Measurements from ENCODE around the gene TJP1.
"Not testable (repeated sequence)": the region's sequence is repeated elsewhere in the genome, so short reads cannot be mapped to it uniquely, and the experiment has no call there.

TJP1 gene

DNA sequence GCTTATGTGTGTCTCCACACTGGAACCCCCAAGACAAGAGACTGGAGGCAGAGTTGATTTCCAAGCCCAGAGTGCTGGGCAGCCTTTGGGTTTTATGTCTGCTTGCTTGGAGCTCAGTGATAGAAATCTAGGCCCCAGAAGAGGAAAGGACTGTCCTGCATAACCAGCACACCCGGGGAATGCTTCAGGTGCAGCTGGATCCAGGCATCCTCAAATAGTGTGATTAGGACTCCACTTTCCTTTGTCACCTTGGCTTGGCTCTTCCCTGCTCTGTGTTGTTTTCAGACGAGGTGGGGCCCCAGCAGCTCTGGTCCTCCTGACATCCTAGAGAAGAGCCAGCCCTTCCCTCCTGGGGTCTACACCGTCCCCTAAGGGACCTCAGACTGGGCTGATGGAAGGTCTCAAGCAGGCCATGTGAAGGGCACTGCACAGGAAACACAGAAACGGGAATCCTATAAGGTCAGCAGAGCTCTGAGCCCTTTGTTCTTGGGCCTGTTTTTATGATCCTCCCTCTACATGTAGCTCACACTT, 143.7 kb downstream of the TJP1 start:
- DNase-seq: no peak

DNA sequence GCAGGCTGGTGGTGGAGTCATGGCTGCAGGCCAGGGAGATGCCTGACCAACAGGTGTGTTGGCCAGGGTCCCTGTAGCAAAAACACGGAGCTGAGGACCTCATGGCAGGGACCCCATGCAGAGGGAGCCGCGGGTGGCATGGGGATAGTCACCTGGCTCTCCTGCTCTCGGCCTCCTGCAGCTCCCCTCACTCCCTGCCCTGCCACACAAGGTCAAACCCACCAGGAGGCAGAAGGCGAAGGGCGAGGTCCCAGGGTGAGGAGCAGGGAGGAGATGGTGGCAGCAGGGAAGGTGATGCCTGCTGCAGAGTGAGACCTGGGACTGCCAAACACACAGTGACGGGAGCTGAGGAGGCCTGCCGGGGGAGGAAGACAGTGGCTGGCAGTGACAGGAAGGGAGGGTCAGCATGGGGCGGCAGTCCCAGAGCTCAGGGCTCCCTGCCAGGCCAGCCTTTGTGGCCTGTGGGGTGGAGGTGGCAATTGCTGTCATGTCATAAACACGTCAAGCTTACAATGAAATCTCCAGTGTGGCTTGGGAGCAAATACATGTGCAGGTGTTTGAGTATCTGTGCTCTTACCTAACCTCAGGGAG, 144.3 kb downstream of the TJP1 start:
- no peak for DNase-seq

DNA sequence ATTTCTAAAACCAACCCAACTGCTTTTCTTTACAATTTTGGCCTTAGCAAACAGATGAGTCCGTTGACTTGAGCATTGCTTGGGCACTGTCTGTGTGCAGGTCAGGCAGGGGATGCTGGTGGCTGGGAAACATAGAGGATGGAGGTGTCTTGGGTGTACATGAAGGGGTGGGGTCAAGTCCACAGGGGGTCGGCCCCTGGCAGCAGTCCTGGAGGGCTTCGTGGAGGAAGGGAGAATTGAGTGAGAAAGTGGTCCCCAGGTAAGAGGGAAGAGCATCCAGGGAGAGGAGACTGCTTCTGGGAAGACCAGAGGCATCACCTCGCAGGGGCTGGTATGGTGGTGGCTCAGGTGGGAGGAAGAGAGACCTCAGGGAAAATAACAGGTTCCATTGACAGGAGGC, 144.8 kb downstream of the TJP1 start:
- no peak for DNase-seq

DNA sequence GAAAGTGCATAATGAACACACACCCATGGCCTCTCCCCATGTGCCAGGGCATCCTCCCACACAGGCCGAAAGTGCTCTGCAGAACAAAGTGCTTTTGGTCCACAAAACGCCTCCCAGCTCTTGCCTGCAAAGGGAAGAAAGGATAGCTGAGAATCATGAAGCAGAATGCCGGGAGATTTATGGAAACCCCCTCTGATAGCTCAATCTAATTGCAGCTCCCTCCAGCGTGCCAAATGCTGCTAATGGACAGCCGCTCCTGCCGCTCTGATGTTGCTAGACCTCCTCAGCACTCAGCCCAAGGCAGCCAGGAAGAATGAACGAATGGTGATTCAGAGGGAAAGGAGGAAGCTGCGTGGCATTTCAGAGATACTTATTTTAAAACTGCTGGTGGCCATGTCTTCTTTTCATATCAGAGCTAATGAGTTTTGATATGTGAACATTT, 145.3 kb downstream of the TJP1 start:
- no peak for DNase-seq

DNA sequence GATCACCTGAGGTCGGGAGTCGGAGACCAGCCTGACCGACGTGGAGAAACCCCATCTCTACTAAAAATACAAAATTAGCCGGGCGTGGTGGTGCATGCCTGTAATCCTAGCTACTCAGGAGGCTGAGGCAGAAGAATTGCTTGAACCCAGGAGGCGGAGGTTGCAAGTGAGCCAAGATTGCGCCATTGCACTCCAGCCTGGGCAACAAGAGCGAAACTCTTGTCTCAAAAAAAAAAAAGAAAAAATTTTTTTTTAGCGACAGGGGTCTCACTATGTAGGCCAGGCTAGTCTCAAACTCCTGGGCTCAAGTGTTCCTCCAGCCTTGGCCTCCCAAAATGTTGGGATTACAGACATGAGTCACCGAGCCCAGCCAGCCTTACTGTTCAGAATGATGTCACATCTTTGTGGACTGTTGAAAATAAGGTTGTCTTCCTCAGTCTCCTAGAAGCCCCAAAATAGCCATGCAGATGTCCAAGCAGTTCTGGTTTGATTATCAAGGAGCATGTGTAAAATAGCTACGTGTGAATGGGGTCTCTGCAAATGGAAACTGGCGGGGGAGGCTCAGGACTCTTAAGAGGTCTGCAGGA, 145.8 kb downstream of the TJP1 start:
- DNase-seq: not testable (repeated sequence)

DNA sequence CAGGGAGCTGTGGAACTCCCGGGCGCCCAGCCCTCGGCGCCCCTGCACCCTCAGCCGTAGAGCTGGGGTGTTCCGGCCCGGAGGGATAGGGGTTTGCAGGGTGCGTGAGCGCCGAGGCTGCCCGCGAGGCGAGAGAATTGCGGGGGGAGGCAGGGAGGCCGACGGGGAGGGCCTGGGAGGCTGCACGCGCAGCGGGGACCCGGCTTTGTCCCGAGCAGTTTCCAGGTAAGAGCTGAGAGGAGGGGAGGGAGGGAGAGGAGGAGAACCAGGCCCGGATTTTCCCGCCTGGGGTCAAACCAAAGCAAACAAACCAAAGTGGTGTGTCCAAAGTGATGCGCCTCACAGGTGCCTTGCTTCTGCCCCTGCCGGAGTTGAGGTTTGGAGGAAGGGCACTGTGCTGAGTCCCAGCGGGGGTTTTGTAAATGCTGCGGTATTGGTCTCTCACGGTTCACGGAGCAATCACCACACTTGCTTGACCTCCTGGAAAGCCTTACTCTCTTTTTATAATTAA, 146.4 kb downstream of the TJP1 start:
- DNase-seq: no peak

DNA sequence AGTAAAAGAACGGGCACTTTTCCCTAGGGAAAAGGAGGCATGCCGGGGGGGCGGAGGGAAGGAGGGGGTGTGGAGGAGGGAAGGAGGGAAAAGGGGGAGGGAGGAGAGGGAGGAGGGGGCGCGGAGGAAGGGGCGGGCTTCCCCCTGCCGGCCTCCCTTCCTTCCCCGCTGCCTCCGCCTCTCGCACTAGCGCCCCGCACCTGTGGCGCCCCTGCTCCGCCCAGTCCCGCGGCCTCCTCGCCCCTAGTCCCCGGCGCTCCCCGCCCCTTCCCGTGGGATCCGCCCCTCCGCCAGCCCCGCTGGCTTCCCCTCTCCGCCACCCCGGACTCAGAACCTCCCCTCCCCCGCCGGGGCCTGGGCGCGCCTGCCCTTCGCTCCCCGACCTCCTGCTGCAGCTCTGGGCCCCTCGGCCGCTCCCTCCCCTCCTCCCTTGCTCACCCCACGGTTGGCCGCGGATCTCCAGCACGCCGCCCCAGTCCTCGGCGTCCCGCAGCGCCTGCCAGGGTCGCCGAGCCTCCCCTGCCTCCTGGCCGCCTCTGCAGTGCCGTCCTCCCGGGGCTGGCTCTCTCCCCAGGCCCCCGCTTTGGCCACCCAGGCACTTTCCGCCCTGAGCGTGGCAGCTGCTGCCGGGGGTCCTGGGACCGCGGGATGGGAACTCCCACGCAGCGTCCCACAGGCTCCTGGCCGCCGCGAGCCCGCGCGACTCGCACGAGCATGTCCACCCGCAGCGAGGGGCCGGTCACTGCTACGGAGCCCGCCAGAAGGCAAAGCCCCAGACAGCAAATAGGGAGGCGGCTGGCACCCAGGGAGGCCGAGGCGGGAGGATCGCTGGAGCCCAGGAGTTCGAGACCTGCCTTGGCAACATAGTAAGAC, 147.4 kb downstream of the TJP1 start:
- DNase-seq: no peak

DNA sequence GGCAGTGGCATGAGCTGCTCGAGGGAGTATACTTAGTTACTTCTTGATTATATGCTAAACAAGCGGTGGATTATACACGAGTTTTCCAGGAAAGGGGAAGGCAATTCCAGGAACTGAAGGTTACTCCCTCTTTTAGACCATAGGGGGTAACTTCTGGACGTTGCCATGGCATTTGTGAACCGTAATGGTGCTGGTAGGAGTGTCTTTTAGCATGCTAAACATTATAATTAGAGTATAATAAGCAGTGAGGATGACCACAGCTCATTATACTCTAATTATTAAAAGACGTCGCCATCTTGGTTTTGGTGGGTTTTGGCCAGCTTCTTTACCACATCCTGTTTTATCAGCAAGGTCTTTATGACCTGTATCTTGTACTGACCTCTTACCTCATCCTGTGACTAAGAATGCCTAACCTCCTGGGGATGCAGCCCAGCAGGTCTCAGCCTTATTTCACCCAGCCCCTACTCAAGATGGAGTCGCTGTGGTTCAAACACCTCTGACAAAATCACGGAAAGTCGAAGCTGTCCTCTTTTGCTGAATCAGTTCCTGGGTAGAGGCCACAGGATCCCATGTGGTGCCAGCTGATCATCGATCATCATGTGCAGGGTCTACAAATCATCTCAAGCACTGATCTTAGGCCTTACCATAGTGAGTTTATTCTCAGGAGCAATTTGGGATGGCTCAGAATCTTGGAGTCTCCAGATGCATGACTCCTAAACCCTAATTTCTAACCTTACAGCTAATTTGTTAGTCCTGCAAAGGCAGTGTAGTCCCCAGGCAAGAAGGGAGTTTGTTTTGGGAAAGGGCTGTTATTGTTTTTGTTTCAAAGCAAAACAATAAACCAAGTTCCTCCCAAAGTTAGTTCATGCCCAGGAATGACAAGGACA, 149.1 kb downstream of the TJP1 start:
- no peak for DNase-seq

DNA sequence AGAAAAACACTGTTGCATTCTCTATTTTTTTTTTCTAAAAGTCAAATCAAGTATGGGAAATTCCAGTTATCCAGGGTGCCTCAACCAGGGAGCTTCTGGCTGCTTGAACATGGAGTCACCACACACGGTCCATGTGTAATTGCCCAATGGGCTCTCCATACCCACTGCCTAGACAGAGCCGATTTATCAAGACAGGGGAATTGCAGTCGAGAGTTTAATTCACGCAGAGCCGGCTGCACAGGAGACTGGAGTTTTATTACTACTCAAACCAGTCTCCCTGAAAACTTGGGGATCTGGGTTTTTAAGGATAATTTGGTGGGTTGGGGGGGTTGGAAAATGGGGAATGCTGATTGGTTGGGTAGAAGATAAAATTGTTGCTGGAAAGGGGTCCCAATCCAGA, 149.8 kb downstream of the TJP1 start:
- DNase-seq: no peak

DNA sequence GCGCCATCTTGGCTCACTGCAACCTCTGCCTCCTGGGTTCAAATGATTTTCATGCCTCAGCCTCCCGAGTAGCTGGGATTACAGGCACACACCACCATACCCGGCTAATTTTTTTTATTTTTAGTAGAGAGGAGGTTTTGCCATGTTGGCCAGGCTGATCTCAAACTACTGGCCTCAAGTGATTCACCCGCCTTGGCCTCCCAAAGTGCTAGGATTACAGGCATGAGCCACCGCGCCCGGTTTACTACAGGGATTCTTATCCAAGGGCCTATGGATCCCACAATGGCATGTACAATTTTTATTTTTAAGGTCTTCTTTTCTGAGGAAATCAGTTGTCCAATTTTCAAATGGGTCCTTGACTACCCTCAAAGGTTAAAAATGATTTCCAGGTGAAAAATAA, 150.2 kb downstream of the TJP1 start:
- DNase-seq: not testable (repeated sequence)

DNA sequence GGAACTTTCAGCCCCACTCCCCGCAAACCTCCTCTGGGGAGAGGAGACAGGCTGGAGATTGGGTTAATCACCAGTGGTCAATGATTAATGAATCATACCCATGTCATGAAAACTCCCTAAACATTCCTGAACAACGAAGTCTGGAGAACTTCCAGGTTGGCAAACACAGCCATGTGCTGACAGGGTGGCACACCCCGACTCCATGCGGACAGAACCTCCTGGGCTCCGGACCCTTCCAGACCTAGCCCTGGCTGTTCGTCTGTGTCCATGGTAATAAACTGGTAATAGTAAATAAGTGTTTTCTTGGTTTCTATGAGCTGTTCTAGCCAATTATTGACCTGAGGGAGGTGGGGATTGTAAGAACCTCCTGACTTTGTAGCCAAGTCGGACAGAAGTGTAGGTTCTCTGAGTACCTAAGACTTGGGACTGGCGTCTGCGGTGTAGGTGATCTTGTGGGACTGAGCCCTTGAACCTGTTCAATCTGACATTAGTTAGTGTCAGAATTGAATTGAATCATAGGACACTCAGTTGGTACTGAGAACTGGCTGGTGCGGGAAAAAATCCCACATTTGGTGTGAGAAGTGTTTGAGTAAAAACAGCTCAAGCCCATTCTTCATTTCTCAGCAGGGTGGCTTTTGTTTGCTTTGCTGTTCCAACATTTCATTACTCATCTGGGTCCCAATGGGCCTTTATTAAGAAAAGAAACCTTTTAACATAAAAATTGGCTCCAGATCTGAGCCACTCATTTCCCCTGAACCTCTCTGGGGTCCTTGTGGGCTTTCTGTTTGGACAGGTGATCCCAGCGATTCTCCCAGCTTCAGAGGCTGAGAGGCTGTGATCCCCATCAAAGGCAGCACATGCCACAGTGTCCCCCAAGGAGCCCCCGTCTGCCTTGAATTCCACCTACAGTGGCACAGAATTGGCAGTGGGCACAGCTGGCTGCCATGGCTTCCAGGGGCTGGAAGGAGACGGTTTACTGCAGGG, 151.0 kb downstream of the TJP1 start:
- no peak for DNase-seq

DNA sequence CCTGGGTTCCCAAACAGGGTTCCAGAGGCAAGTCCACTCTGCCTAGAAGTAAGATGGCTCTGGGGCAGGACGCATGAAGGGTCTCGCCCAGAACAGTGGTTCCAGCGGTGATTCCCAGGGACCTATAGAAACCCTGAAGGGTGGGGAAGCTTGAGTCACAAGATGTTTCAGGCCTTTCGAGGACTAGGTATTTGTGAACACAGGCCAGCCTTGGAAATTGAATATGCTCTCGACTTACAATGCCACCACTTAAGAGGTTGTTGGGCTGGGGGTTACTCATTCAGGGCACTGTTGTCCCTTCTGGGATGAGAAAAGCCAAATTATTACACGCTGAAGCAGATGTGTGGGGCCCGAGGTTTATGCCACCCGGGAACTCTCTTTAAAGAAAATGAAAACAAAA, 152.0 kb downstream of the TJP1 start:
- DNase-seq: no peak

DNA sequence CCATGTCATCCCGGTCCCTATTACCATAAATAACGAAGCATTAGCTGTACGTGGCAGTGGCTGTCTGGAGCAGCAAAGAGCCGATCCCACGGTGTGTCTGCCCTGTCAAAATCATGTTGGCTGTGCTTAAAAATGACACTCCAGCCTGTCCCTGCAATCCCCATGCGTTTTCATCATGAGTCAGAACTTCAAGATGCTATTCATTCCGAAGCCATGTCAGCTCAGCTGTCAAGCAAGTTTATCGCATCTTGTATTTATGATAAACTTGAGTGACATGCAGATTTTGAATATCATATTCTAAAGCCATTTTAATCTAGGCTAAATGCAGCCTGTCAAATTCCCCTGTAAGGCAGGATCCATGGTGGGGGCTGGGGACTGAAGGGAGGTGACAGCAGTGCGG, 152.4 kb downstream of the TJP1 start:
- DNase-seq: no peak

DNA sequence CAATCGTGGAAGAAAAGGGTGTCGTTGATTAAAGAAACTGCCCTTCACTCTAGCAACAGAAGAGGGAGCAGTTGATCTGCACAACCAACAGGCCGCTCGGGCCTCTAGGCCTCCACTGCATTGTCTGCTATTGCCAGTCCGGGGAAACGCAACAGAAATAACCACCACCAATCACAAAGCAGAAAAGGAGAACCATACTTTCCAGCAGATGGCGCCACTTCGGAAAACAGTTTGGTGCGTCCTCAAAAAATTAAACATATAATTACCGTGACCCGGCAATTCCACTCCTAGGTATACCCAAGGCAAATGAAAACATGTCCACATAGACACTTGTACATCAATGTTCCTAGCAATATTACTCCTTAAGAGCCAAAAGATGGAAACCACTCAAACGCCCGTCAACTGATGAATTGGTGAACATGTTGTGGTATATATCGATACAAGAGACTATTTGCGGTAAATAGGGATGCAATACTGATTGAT, 154.1 kb downstream of the TJP1 start:
- no peak for DNase-seq

DNA sequence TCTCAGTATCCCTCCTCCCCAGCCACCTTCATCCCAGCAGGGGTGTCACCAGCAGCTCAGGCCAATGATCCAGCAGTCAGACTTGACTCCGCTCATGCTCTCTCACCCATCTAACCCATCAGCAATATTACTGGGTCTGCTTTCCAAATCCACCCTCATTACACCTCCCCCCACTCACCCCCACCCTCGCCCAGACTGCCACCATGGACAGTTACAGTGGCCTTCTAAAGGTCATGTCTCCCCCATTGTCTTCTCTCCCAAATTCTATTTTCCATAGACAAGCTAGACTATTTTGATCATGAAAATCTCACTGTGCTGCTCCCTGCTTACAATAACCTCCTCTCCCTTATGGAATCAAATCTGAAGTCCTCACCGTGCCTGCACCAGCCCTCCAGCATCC, 156.0 kb downstream of the TJP1 start:
- no peak for DNase-seq

DNA sequence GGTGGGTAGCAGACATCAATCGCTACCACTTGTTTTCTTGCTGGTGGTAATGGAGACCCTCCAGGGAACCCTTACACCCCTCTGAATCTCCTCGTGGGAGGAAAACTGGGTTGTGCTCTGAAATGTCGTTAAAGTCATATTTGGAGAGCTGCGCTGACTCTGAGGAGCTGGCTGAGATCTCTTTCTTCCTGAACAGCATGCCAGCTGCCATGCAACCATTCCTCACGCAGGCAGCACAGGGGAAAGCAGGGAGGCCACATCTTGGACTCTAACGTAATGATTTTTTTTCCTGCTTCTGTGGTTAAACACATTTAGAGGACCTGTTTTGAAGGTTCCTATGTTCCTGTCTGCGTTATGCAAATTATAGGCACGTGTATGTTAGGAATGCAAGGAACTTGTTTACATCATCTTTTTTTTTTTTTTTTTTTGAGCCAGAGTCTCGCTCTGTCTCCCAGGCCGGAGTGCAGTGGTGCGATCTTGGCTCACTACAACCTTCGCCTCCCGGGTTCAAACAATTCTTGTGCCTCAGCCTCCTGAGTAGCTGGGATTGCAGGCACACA, 156.7 kb downstream of the TJP1 start:
- DNase-seq: no peak

DNA sequence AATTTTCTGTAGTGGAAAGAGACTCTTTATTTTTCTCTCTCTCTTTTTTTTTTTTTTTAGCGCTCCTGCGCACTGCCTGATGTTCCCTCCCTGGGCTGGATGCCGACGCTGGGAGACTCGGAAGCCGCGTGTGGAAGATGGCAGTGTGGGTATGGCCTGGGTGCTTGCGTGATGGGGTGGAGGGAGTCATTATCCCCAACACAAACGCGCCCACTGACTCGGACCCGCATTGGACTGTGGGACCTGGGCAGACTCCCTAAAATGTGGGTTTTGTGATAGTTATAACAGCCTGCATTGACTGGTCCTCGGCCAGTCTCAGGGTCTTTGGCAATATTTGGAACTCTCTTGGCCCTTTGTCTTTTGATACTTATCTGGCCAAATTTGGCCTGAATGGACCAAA, 157.9 kb downstream of the TJP1 start:
- DNase-seq: no peak

DNA sequence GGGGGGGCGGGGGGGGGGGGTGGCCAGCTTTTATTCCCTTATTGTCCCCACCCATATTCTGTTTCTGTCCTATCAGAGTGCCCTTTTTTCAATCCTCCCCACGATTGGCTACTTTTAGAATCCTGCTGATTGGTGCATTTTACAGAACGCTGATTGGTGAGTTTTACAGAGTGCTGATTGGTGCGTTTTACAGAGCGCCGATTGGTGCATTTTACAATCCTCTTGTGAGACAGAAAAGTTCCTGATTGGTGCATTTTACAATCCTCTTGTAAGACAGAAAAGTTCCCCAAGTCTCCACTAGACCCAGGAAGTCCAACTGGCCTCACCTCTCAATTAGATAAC, 164.8 kb downstream of the TJP1 start:
- not testable (repeated sequence) for DNase-seq

DNA sequence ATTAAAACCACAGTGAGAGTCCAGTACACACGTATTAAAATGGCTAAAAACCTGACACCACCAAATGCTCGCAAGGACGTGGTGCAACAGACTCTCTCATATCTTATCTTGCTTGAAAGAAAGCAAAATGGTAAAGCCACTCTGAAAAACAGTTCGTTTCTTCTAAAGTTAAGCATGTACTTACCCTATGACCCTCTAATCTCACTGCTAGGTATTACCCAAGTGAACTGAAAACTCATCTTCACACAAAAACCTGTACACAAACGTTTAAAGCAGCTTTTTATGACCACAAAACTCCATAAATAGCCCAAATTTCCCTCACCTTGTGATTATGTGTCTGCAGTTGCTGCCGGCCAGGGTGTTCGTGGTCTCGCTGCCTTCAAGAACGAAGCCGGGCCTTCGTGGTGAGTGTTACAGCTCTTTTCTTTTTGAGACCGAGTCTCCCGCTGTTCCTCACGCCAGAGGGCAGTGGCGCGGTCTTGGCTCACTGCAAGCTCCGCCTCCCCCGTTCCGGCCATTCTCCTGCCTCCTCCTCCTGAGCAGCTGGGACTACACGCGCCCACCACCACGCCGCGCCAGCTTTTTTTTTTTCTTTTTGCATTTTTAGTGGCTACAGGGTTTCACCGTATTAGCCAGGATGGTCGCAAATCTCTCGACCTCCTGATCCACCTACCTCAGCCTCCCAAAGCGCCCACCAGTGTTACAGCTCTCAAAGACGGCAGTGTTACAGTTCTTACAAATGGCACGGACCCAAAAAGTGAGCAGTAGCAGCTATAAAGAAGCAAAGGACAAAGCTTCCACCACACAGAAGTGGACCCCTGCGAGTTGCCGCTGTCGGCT, 165.4 kb downstream of the TJP1 start:
- DNase-seq: no peak

DNA sequence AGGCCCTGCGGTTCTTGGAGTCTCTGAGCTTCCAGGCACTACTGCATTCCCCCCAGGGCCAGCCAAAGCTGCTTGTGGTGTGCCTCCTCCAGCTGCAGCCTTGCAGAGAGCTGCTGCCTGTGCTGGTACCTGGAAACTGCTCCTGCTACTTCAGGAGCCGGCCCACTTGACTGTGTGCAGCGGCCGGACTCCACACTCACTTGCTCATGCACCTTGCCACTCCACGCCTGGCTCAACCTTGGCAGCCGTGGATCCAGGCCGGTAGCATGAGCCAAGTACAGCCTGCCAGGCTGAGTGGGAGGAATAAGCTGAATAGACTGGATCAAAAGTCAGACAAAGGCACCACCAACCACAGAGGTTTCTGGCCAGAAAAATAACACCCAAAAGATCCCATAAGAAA, 169.7 kb downstream of the TJP1 start:
- DNase-seq: no peak
